Stomach smooth muscle (tissue), 2 donors: ENCODE data around the gene NUDT4.

ENCODE experiments used
- H3K27ac ChIP-seq: one replicate; pipeline ENCODE4 v1.7.0; 2013; ENCODE audit warnings: mild to moderate bottlenecking, low read length, inconsistent platforms
- H3K27me3 ChIP-seq, 2 donors: one replicate each; pipeline ENCODE4 v1.7.0; 2013; ENCODE audit warnings: low read length in 2 of 2; ENCODE audit not compliant: insufficient read depth in 2 of 2, control insufficient read depth in 1 of 2
- H3K36me3 ChIP-seq, 2 donors: one replicate each; pipeline ENCODE4 v1.7.0; 2013; ENCODE audit warnings: low read length in 2 of 2; ENCODE audit not compliant: control insufficient read depth in 2 of 2, insufficient read depth in 2 of 2
- H3K4me1 ChIP-seq: one replicate; pipeline ENCODE4 v1.7.0; 2013; ENCODE audit warnings: low read length; ENCODE audit not compliant: control insufficient read depth, insufficient read depth
- H3K4me3 ChIP-seq, 2 donors: one replicate each; pipeline ENCODE4 v1.7.0; 2013; ENCODE audit warnings: low read length in 2 of 2
- H3K9ac ChIP-seq, 2 donors: one replicate each; pipeline ENCODE4 v1.7.0; 2013; ENCODE audit warnings: low read length in 2 of 2, mild to moderate bottlenecking in 1 of 2
- H3K9me3 ChIP-seq, 2 donors: one replicate each; pipeline ENCODE4 v1.7.0; 2013; ENCODE audit warnings: low read length in 2 of 2; ENCODE audit not compliant: control insufficient read depth in 2 of 2
- donor health status: healthy.
- donor health status: Pancreatic carcinoma.

The NUDT4 gene

DNA sequence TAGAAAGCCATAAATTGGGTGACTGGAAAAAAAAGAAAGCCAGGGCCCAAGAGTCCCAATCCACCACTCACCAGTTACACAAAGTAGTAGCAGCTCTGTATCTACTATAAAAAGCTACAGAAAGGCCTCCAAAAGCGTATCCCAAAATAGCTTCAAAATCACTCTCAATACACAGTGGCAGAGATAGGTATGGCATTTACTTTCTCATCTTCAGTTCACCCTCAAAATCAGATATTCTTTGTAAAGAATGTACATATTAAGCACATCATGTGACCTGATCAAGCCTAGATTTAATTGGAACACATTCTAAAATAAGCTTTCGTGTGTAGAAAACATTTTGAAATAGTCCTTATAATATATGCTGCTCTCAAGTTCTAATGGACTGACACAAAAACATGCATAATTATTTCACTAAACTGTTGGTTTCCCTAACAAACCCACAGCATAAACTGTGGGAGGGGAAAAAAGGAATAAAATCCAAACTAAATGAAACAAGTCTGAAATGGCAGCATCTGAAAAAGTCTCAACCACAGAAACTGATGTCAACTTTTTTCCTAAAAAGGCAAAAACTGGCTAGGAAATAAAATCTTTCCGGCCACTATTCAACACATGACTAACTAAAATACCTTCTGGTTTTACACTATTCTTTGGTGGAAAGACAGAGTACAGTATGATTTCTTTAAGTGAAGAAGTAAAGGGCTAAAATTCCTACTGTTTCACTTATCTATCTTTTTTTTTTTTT lies 38.2 kb downstream of the NUDT4 start:
- no peak overlapping the region for H3K9ac ChIP-seq
- H3K36me3 ChIP-seq: no peaks in the 10 kb centered on the region
- H3K4me3 ChIP-seq: peak overlapping the region in 1 of 2 donors; percentile 17
- no peak overlapping the region for H3K27ac ChIP-seq
- H3K9me3 ChIP-seq: no peaks in the 10 kb centered on the region
- H3K27me3 ChIP-seq: no peaks in the 10 kb centered on the region
- H3K4me1 ChIP-seq: no peaks in the 10 kb centered on the region

DNA sequence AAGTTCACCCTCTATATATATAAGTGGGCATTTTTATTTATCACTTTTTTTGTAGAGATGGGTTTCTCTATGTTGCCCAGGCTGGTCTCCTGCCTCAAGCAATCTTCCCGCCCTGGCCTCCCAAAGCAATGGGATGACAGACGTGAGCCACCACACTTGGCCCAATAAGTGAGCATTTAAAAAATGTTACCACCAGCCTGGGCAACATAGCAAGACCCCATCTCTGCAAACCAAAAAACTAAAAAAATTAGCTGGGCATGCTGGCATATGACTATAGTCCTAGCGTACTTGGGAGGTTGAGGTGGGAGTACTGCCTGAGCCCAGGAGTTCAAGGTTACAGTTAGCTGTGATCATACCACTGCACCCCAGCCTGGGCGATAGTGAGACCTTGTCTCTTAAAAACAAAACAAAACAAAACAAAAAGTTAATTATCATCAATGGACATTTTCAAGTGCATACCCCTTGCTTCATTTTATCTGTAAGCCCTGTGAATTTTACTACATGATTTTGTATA lies 40.3 kb downstream of the NUDT4 start:
- Histone ChIP-seq H3K9ac (no peak overlapping the region), H3K27me3 (no peaks in the 10 kb centered on the region), H3K4me1 (no peaks in the 10 kb centered on the region), H3K27ac (no peak overlapping the region), H3K36me3 (no peaks in the 10 kb centered on the region), H3K9me3 (no peaks in the 10 kb centered on the region), H3K4me3 (no peak overlapping the region)

DNA sequence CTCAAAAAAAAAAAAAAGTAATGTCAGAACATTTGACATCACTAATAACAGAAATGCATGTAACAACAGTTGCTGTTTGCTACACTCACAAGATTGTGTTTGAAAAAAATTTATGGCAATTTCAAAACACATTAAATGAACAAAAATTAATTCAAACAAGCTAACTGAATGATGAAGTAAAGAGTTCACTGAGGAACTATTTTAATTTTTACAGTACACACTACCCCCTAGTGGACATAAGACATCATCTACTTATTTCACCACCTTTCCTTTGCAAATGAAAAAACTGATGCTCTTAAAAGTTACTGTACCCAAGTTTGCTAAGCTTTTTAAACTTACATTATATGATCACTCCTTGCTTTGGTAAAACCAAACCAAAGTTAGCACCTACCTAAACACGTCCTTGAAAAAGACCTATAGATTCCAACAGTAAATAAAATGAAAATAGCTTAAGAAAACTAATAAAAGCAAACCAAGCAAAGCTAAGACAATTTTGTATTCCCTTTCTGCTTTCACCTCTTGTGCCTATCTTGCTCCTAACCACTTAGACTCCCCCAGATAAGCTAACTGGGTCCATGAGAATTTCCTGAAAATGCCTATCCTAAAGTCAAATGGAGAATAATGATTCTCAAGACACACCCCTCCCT lies 41.8 kb downstream of the NUDT4 start:
- no peak overlapping the region for H3K9ac ChIP-seq
- no peaks in the 10 kb centered on the region for H3K27me3 ChIP-seq
- peaks cover 5% of the 10 kb centered on the region for H3K4me1 ChIP-seq
- H3K4me3 ChIP-seq: no peak overlapping the region
- no peaks in the 10 kb centered on the region for H3K9me3 ChIP-seq
- H3K36me3 ChIP-seq: no peaks in the 10 kb centered on the region
- H3K27ac ChIP-seq: no peak overlapping the region

DNA sequence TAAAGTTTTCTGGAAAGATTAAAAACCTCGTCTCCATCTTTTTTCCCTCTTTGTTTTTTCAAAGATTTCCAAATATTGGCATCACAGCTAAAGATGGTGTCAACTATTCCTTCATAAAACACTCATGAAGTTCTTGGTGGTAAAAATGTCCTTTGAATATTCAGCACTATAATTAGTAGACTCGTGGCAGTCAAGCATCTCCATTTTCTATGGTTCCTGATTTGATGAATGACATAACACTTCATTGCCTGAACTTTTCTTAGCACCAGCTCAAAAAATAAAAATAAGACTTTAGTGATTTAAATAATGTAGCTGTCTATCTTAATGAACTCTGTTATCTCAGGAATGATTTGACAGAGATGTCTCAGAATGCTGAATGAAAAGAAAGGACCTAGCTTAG lies 44.3 kb downstream of the NUDT4 start:
- no peaks in the 10 kb centered on the region for H3K9me3 ChIP-seq
- H3K27me3 ChIP-seq: no peaks in the 10 kb centered on the region
- H3K9ac ChIP-seq: no peak overlapping the region
- peaks cover 12% of the 10 kb centered on the region for H3K4me1 ChIP-seq
- no peaks in the 10 kb centered on the region for H3K36me3 ChIP-seq
- H3K27ac ChIP-seq: no peak overlapping the region
- H3K4me3 ChIP-seq: no peak overlapping the region

DNA sequence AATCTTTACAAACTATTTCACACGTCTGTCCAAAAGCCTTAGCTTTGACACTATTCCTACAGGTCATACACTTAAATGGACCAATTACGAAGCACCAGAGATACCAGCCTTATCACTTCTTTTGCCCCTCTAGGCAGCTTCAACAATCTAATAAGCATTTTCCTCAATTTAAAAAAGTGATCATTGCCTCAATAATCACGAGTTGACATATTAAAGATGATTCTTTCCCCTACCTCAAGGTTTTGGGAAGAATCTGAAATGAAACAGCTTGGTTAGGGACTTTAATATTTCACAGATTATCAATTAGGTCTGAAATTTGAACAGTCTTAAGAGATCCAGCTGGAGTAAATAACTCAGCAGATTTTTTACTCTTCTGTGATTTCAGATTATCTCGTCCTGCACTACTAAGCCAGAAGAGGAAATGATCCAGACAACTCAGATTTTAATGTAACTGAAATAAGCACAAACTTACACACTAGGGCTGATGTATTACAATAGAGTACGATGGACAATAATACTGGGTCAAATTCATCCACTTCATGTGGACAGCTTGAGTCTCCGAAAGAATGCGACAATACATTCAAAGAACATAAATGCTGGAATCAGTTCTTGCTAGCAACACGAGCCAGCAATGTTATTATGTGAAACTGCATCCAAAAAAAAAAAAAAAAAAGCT lies 48.1 kb downstream of the NUDT4 start:
- Histone ChIP-seq H3K36me3 (no peaks in the 10 kb centered on the region), H3K9ac (no peak overlapping the region), H3K9me3 (no peaks in the 10 kb centered on the region)

DNA sequence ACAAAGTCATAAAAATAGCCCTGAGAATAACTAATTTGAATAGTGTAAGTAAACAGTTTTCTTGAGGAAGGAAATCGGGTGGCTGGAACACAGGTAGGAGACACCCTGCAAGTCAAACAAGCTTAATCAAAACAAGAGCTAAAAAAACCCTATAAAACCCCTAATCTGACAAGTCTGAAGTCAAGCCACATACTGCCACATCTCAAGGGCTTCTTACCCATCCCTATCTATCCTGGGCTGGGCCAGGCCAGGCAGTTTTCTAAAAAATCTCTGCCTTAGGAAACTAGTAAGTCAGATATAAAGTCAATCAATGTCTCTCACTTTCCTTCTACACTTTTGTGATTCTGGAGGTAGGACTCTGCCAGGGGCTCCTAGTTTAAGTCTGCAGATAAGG lies 48.7 kb downstream of the NUDT4 start:
- no peak overlapping the region for H3K9ac ChIP-seq
- H3K27me3 ChIP-seq: no peaks in the 10 kb centered on the region
- H3K4me1 ChIP-seq: peaks cover 15% of the 10 kb centered on the region
- H3K4me3 ChIP-seq: no peak overlapping the region
- H3K36me3 ChIP-seq: no peaks in the 10 kb centered on the region
- H3K27ac ChIP-seq: no peak overlapping the region
- no peaks in the 10 kb centered on the region for H3K9me3 ChIP-seq

More for the DNA sequence above, 48.1 kb downstream of the NUDT4 start:
- no peak overlapping the region for H3K27ac ChIP-seq
- no peak overlapping the region for H3K4me3 ChIP-seq
- no peaks in the 10 kb centered on the region for H3K27me3 ChIP-seq
- H3K4me1 ChIP-seq: peaks cover 15% of the 10 kb centered on the region

DNA sequence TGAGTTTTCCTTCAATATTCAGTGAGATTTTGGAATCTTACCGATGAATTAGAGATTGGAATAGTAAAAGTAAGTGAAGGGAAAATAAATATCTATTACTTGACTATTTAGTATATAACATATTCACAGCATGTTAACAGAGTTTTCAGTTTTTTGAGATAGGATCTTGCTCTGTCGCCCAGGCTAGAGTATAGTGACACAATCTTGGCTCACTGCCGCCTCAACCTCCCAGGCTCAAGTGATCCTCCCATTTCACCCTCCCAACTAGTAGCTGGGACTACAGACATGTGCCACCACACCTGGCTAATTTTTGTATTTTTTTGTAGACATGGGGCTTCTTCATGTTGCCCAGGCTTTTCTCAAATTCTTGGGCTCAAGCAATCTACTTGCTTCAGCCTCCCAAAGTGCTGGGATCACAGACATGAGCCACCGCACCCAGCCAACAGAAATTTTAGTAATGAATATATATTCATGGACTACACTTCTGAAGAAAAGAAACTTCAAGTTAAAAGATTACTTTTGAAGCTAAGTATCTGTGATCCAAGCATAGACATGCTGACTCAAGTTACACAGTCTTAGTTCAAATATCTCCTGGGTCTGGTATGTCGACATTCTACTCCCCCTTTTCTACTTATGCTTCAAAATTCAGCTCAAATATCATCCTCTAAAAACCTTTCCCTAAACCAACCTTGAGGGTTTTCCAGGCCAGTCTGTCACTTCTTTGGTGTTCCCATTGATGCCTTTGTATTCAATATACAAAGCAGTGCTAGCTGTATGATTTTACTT lies 50.2 kb downstream of the NUDT4 start:
- H3K4me3 ChIP-seq: no peak overlapping the region
- H3K4me1 ChIP-seq: peaks cover 15% of the 10 kb centered on the region
- H3K36me3 ChIP-seq: no peaks in the 10 kb centered on the region
- no peak overlapping the region for H3K27ac ChIP-seq
- H3K9ac ChIP-seq: no peak overlapping the region
- H3K9me3 ChIP-seq: no peaks in the 10 kb centered on the region
- no peaks in the 10 kb centered on the region for H3K27me3 ChIP-seq

DNA sequence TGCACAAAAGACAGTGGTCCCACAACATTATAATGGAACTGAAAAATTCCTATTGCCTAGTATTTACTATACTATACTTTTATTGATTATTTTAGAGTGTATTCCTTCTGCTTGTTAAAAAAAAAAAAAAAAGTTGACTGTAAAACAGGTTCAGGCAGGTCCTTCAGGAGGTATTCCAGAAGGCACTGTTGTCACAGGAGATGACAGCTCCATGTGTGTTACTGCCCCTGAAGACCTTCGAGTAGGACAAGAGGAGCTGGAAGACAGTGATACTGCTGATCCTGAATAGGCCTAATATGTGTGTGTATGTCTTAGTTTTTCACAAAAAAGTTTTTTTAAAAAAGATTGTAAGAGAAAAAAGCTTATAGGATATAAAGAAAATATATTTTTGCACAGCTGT lies 51.7 kb downstream of the NUDT4 start:
- Histone ChIP-seq H3K27me3 (no peaks in the 10 kb centered on the region), H3K27ac (no peak overlapping the region), H3K9ac (no peak overlapping the region), H3K4me3 (no peak overlapping the region), H3K4me1 (peaks cover 11% of the 10 kb centered on the region), H3K36me3 (no peaks in the 10 kb centered on the region), H3K9me3 (no peaks in the 10 kb centered on the region)

DNA sequence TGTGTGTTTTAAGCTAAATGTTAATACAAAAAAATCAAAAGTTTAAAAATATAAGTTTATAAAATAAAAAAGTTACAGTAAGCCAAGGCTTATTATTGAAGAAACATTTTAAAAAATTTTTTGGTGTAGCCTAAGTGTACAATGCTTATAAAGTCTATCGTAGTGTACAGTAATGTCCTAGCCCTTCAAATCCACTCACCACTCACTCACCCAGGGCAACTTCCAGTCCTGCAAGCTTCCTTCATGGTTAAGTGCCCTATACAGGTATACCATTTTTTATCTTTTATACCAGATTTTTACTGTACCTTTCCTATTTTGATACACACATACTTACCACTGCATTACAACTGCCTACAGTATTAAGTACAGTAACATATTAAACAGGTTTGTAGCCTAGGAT lies 52.1 kb downstream of the NUDT4 start:
- Histone ChIP-seq H3K36me3 (no peaks in the 10 kb centered on the region), H3K4me3 (no peak overlapping the region), H3K4me1 (peaks cover 10% of the 10 kb centered on the region), H3K9me3 (no peaks in the 10 kb centered on the region), H3K27ac (no peak overlapping the region), H3K9ac (no peak overlapping the region), H3K27me3 (no peaks in the 10 kb centered on the region)

DNA sequence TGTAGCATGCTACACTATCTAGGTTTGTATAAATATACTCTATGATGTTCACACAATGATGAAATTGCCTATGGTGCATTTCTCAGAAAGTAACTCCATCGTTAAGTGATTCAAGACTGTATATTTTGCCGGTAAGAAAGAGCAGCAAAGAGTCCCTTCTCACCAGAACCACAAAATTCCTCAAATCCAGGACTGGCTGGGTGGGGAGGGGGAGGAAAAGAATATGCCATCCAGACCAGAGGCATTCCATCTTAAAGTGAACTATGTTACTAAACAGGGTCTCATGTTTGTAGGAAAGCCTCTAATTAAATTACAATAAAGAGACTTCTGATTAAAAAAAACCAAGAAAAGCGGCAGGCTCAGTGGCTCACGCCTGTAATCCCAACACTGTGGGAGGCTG lies 52.6 kb downstream of the NUDT4 start:
- no peak overlapping the region for H3K4me3 ChIP-seq
- no peaks in the 10 kb centered on the region for H3K36me3 ChIP-seq
- H3K27me3 ChIP-seq: no peaks in the 10 kb centered on the region
- no peak overlapping the region for H3K9ac ChIP-seq
- peaks cover 8% of the 10 kb centered on the region for H3K4me1 ChIP-seq
- no peak overlapping the region for H3K27ac ChIP-seq
- H3K9me3 ChIP-seq: no peaks in the 10 kb centered on the region
